AG10803 (cell line): ENCODE data around the gene RGS14.

Experiments
- DNase-seq: peaks from one replicate; pipeline ENCODE4 v3.0.0; 2010; ENCODE audit warnings: low read depth
- H3K4me3 ChIP-seq: 2 replicates; pipeline ENCODE4 v1.5.1; 2011; ENCODE audit warnings: mild to moderate bottlenecking, low read length, control low read depth
- CTCF ChIP-seq: conservative IDR thresholded peaks from 2 replicates; pipeline ENCODE4 v1.5.1; 2011; ENCODE audit warnings: mild to moderate bottlenecking, low read length, control low read depth, inconsistent platforms

RGS14 gene

GRCh38 chr5:177399997-177400868 lies 42.5 kb downstream of the RGS14 start, which contains the start of gene PFN3:
TSS of gene PFN3 (minus strand) at chr5:177400661. CDS start at chr5:177400576, 85 bp downstream.
- no peak within 1 kb of the TSS for H3K4me3 ChIP-seq
- no peak for TF ChIP-seq CTCF
- DNase-seq = peak; percentile 8

- TF ChIP-seq CTCF = peak; percentile 42
- H3K4me3 ChIP-seq = no peak overlapping the region; the same call in 1 of the 2 replicates
- DNase-seq = peak; percentile 24
These were observed 44.7 kb downstream of the RGS14 start for GRCh38 chr5:177402271-177403043.

- DNase-seq = no peak
- TF ChIP-seq CTCF = no peak
- peak overlapping the region; percentile 64 for H3K4me3 ChIP-seq
These were observed 45.5 kb downstream of the RGS14 start for GRCh38 chr5:177403102-177403791.

GRCh38 chr5:177403792-177404640 lies 46.3 kb downstream of the RGS14 start:
- peak; percentile 74 for DNase-seq
- H3K4me3 ChIP-seq = peak overlapping the region; percentile 64
- peak; percentile 61 for TF ChIP-seq CTCF

GRCh38 chr5:177404641-177405179 lies 47.0 kb downstream of the RGS14 start:
- H3K4me3 ChIP-seq = peak overlapping the region; percentile 64
- no peak for DNase-seq
- no peak for TF ChIP-seq CTCF

GRCh38 chr5:177405312-177405711 lies 47.6 kb downstream of the RGS14 start:
- no peak for DNase-seq
- no peak overlapping the region for H3K4me3 ChIP-seq
- TF ChIP-seq CTCF = no peak
